ENCODE measurements around the gene PTPRM. TPM values are rescaled to one million over a fixed set of nuclear protein-coding genes. Genes with fewer than 3 reads are reported as not detected.

PTPRM gene
- total and polyA plus RNA-seq, 2 of the 8 experiments (the other 6 are each of a cell fraction or from before 2014, with no cell fraction given) = 4.1 to 7.0 TPM

DNA sequence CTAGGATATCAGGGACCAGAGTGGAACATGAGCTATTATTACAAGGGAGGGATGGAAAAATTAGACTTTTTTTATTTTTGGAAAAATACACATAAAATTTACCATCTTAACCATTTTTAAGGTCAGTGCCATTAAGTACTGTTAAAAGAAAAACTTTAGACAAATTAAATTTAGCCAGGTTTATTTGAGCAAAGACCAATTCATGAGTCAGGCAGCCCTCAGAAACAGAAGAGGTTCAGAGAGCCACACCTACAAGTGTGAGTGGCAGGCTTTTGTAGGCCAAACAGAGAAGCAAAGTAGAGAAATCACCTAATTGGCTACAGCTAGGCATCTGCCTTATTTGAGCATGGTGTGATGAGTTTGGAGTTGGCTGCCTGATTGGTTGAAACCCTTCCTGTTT is 740.8 kb downstream of the PTPRM start (continued):
- TF ChIP-seq RBBP5 (IDR thresholded peaks at IDR 0.05; ENCODE audit: borderline replicate concordance, low read depth, low read length) (no peak), CHD2 (IDR thresholded peaks at IDR 0.05; ENCODE audit: low read length) (no peak), BRCA1 (IDR thresholded peaks at IDR 0.05; ENCODE audit: low read depth, low read length) (no peak)
- TF ChIP-seq, protein P1, sequence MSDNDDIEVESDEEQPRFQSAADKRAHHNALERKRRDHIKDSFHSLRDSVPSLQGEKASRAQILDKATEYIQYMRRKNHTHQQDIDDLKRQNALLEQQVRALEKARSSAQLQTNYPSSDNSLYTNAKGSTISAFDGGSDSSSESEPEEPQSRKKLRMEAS (IDR thresholded peaks at IDR 0.05) = no peak
